Measurements from ENCODE around the gene PSME1.

Gene PSME1

GRCh38 chr14:24136684-24137528, 912 bp downstream of the PSME1 start:
- H3K27me3 ChIP-seq (ENCODE audit: control insufficient read depth in 3 of 3, insufficient read depth in 3 of 3, low read depth in 1 of 3, low read length in 3 of 3) = no peaks in the 10 kb centered on the region
- WGBS, 2 donors (ENCODE audit: extremely low coverage in 2 of 2, insufficient read length in 2 of 2, insufficient replicate concordance in 1 of 2) = no CpG with 5 or more reads among the region's 13 CpGs
- no peak for DNase-seq (ENCODE audit: low spot score)
- H2BK5ac ChIP-seq (ENCODE audit: low read length) = peak overlapping the region; percentile 73
- no peak overlapping the region for H2BK120ac ChIP-seq (ENCODE audit: low read depth, low read length)
- H3K4me3 ChIP-seq (ENCODE audit: low read length in 2 of 2) = peak overlapping the region; percentile 87 to 94
- H4K8ac ChIP-seq (ENCODE audit: low read depth, low read length) = no peak overlapping the region
- H3K27ac ChIP-seq (replicated peaks; ENCODE audit: low read length) = no peak overlapping the region
- peaks cover 19 to 32% of the 10 kb centered on the region in 2 donors for H3K36me3 ChIP-seq (replicated peaks in 1 of 2; ENCODE audit: control insufficient read depth in 2 of 2, insufficient read depth in 2 of 2, low read length in 2 of 2)
- H3K4ac ChIP-seq (ENCODE audit: low read length) = no peak overlapping the region
- H3K18ac ChIP-seq (ENCODE audit: low read length) = peak overlapping the region; percentile 100
- H3K79me1 ChIP-seq (ENCODE audit: low read depth, low read length) = peaks cover 7% of the 10 kb centered on the region
- H3K4me1 ChIP-seq (ENCODE audit: control insufficient read depth in 2 of 2, insufficient read depth in 1 of 2, low read depth in 1 of 2, low read length in 2 of 2) = peaks cover 11 to 12% of the 10 kb centered on the region in 2 donors
- no peaks in the 10 kb centered on the region for H3K9me3 ChIP-seq (replicated peaks in 1 of 2; ENCODE audit: control insufficient read depth in 2 of 2, insufficient read depth in 1 of 2, low read depth in 1 of 2, low read length in 2 of 2)
- H2AK5ac ChIP-seq (ENCODE audit: low read depth, low read length) = peak overlapping the region; percentile 79
- no peak overlapping the region for H4K91ac ChIP-seq (ENCODE audit: low read depth, low read length, poor library complexity)
- H2AFZ ChIP-seq (ENCODE audit: low read length) = peak overlapping the region; percentile 95
- no peak overlapping the region for H3K14ac ChIP-seq (ENCODE audit: low read length)
- peak overlapping the region; percentile 75 for H3K23ac ChIP-seq (ENCODE audit: low read depth, low read length, poor library complexity)
- H3K9ac ChIP-seq (ENCODE audit: low read depth, low read length, poor library complexity) = peak overlapping the region; percentile 96
- H3K4me2 ChIP-seq (ENCODE audit: insufficient read depth, low read length, poor library complexity, severe bottlenecking) = peak overlapping the region; percentile 90
- no peak overlapping the region for H2BK15ac ChIP-seq (ENCODE audit: low read length)
- H2BK12ac ChIP-seq (ENCODE audit: low read length) = no peak overlapping the region

DNA sequence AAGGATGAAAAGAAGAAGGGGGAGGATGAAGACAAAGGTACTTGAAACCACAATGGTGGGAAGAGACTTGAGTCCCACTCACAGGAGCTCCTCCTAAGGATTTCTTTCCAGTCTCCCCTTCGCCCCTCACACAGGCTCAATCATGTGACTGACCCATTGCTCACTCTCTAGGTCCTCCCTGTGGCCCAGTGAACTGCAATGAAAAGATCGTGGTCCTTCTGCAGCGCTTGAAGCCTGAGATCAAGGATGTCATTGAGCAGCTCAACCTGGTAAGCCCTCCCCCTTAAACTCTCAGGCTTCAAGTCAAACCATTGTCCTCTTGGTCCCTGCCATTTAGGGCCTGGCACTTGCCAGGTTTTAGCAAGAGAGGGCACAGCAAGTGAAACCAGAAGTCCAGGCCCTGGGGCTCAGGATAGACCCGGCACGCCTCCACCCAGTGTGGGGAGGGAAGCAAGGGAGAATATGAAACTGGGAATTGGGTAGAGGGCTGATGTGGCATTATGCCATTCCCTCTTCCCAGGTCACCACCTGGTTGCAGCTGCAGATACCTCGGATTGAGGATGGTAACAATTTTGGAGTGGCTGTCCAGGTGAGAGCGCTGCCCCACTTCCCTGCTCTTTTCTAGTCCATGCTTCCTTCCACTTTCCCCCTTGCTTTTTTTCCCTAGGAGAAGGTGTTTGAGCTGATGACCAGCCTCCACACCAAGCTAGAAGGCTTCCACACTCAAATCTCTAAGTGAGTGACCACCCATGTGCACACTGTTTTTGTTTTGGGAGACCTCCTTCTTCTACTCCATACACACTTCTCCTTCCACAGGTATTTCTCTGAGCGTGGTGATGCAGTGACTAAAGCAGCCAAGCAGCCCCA, 1.8 kb downstream of the PSME1 start:
- no peak overlapping the region for H2BK15ac ChIP-seq (ENCODE audit: low read length)
- H3K4ac ChIP-seq (ENCODE audit: low read length) = no peak overlapping the region
- no peak overlapping the region for H4K91ac ChIP-seq (ENCODE audit: low read depth, low read length, poor library complexity)
- no peak overlapping the region for H2BK5ac ChIP-seq (ENCODE audit: low read length)
- peaks cover 12 to 14% of the 10 kb centered on the region in 2 donors for H3K4me1 ChIP-seq (ENCODE audit: control insufficient read depth in 2 of 2, insufficient read depth in 1 of 2, low read depth in 1 of 2, low read length in 2 of 2)
- no peak overlapping the region for H3K27ac ChIP-seq (replicated peaks; ENCODE audit: low read length)
- no peak overlapping the region for H2BK120ac ChIP-seq (ENCODE audit: low read depth, low read length)
- H3K9me3 ChIP-seq (replicated peaks in 1 of 2; ENCODE audit: control insufficient read depth in 2 of 2, insufficient read depth in 1 of 2, low read depth in 1 of 2, low read length in 2 of 2) = no peaks in the 10 kb centered on the region
- DNase-seq (ENCODE audit: low spot score) = no peak
- no peak overlapping the region for H3K9ac ChIP-seq (ENCODE audit: low read depth, low read length, poor library complexity)
- no peaks in the 10 kb centered on the region for H3K27me3 ChIP-seq (ENCODE audit: control insufficient read depth in 3 of 3, insufficient read depth in 3 of 3, low read depth in 1 of 3, low read length in 3 of 3)
- peak overlapping the region in 1 of 2 donors; percentile 87 for H3K4me3 ChIP-seq (ENCODE audit: low read length in 2 of 2)
- no peak overlapping the region for H3K14ac ChIP-seq (ENCODE audit: low read length)
- H3K23ac ChIP-seq (ENCODE audit: low read depth, low read length, poor library complexity) = peak overlapping the region; percentile 85
- H3K4me2 ChIP-seq (ENCODE audit: insufficient read depth, low read length, poor library complexity, severe bottlenecking) = no peak overlapping the region
- no peak overlapping the region for H4K8ac ChIP-seq (ENCODE audit: low read depth, low read length)
- H2BK12ac ChIP-seq (ENCODE audit: low read length) = no peak overlapping the region
- no CpG with 5 or more reads among the region's 8 CpGs for WGBS, 2 donors (ENCODE audit: extremely low coverage in 2 of 2, insufficient read length in 2 of 2, insufficient replicate concordance in 1 of 2)
- peaks cover 20 to 35% of the 10 kb centered on the region in 2 donors for H3K36me3 ChIP-seq (replicated peaks in 1 of 2; ENCODE audit: control insufficient read depth in 2 of 2, insufficient read depth in 2 of 2, low read length in 2 of 2)
- no peak overlapping the region for H2AK5ac ChIP-seq (ENCODE audit: low read depth, low read length)
- no peak overlapping the region for H3K18ac ChIP-seq (ENCODE audit: low read length)
- H3K79me1 ChIP-seq (ENCODE audit: low read depth, low read length) = peaks cover 7% of the 10 kb centered on the region
- no peak overlapping the region for H2AFZ ChIP-seq (ENCODE audit: low read length)

DNA sequence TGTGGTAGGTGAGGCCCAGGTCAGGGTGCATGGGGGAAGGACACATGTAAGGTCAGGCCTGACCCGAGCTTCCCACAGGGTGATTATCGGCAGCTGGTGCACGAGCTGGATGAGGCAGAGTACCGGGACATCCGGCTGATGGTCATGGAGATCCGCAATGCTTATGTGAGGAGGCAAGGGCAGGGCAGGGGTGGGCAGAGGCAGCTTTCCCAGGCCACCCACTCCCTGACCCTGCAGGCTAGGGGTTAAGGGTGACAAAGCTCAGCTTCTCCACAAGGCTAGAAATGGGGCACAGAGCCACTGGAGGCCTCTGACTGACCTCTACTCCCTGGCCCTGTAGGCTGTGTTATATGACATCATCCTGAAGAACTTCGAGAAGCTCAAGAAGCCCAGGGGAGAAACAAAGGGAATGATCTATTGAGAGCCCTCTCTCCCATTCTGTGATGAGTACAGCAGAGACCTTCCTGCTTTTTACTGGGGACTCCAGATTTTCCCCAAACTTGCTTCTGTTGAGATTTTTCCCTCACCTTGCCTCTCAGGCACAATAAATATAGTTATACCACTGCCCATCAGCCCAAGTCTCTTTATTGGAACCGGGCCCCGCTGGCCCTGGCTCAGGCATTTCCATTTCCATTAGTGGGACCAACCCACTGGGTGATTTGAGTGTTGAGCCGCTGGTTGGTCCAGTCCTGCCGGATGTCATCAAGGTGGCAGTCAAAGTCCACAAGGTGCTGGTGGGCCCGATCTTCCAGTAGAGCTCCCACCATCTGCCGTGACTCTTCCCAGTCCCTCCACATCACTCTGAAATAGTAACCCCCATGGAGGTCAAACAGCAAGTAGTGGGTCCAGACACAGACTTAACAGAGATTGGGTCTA, 2.6 kb downstream of the PSME1 start:
- no CpG with 5 or more reads among the region's 13 CpGs for WGBS, 2 donors (ENCODE audit: extremely low coverage in 2 of 2, insufficient read length in 2 of 2, insufficient replicate concordance in 1 of 2)
- Histone ChIP-seq H3K36me3 (replicated peaks in 1 of 2; ENCODE audit: control insufficient read depth in 2 of 2, insufficient read depth in 2 of 2, low read length in 2 of 2) (peaks cover 21 to 44% of the 10 kb centered on the region in 2 donors), H2BK120ac (ENCODE audit: low read depth, low read length) (no peak overlapping the region), H2BK5ac (ENCODE audit: low read length) (no peak overlapping the region), H2BK15ac (ENCODE audit: low read length) (no peak overlapping the region), H3K4ac (ENCODE audit: low read length) (no peak overlapping the region), H4K8ac (ENCODE audit: low read depth, low read length) (peak overlapping the region; percentile 84), H3K4me2 (ENCODE audit: insufficient read depth, low read length, poor library complexity, severe bottlenecking) (no peak overlapping the region), H3K4me1 (ENCODE audit: control insufficient read depth in 2 of 2, insufficient read depth in 1 of 2, low read depth in 1 of 2, low read length in 2 of 2) (peaks cover 12 to 14% of the 10 kb centered on the region in 2 donors), H3K18ac (ENCODE audit: low read length) (no peak overlapping the region), H3K9me3 (replicated peaks in 1 of 2; ENCODE audit: control insufficient read depth in 2 of 2, insufficient read depth in 1 of 2, low read depth in 1 of 2, low read length in 2 of 2) (no peaks in the 10 kb centered on the region), H3K23ac (ENCODE audit: low read depth, low read length, poor library complexity) (peak overlapping the region; percentile 85), H3K27ac (replicated peaks; ENCODE audit: low read length) (no peak overlapping the region), H3K27me3 (ENCODE audit: control insufficient read depth in 3 of 3, insufficient read depth in 3 of 3, low read depth in 1 of 3, low read length in 3 of 3) (no peaks in the 10 kb centered on the region), H2AK5ac (ENCODE audit: low read depth, low read length) (no peak overlapping the region), H3K9ac (ENCODE audit: low read depth, low read length, poor library complexity) (no peak overlapping the region), H3K14ac (ENCODE audit: low read length) (no peak overlapping the region), H3K79me1 (ENCODE audit: low read depth, low read length) (peaks cover 7% of the 10 kb centered on the region), H2BK12ac (ENCODE audit: low read length) (no peak overlapping the region), H2AFZ (ENCODE audit: low read length) (no peak overlapping the region), H3K4me3 (ENCODE audit: low read length in 2 of 2) (peak overlapping the region in 1 of 2 donors; percentile 11), H4K91ac (ENCODE audit: low read depth, low read length, poor library complexity) (no peak overlapping the region)
- no peak for DNase-seq (ENCODE audit: low spot score)

Data from neuronal stem cell (in vitro differentiated cells).